Measurements from ENCODE around the gene TMEM192. TPM values are rescaled to one million over a fixed set of nuclear protein-coding genes. Genes with fewer than 3 reads are reported as not detected.

The TMEM192 gene
- total RNA-seq, 1 experiment from 2014 or later: 19.4 TPM

GRCh38 chr4:165118256-165118909, 5.7 kb upstream of the TMEM192 start:
- no peaks in the 10 kb centered on the region for H3K27me3 Mint-ChIP-seq (ENCODE audit: insufficient read depth, unreplicated experiment)
- no peak for TF ChIP-seq CTCF (IDR thresholded peaks at IDR 0.05; ENCODE audit: insufficient read depth in 1 of 2, low read depth in 1 of 2, low read length in 1 of 2, severe bottlenecking in 1 of 2, unreplicated experiment in 1 of 2)
- H3K36me3 Mint-ChIP-seq (ENCODE audit: insufficient read depth, unreplicated experiment): no peaks in the 10 kb centered on the region
- H3K27ac Mint-ChIP-seq (ENCODE audit: unreplicated experiment): no peak overlapping the region
- Histone ChIP-seq H3K36me3 (ENCODE audit: control insufficient read depth, insufficient read depth, low read length) (no peaks in the 10 kb centered on the region), H3K9me3 (no peaks in the 10 kb centered on the region), H3K4me3 (ENCODE audit: low read depth, low read length) (no peak overlapping the region), H3K27me3 (replicated peaks; ENCODE audit: control insufficient read depth, insufficient read depth, low read length) (no peaks in the 10 kb centered on the region), H3K4me1 (0 out of 2 replicates have a peak, but pooled peaks cover 4% of the 10 kb centered on the region)
- no peak for DNase-seq
- CTCF ChIA-PET: no interaction called here
- intact Hi-C loops (cut with micrococcal nuclease; ENCODE audit: unreplicated experiment): no loop called here
- BruUV-seq (replicated peaks): no TSS peak
- H3K4me3 Mint-ChIP-seq (ENCODE audit: unreplicated experiment): no peak overlapping the region
- POLR2A ChIA-PET: no interaction called here
- no peaks in the 10 kb centered on the region for H3K4me1 Mint-ChIP-seq (ENCODE audit: low read depth, unreplicated experiment)
- H3K9me3 Mint-ChIP-seq (ENCODE audit: unreplicated experiment): peaks cover 9% of the 10 kb centered on the region

GRCh38 chr4:165115301-165115700, 2.6 kb upstream of the TMEM192 start:
- Histone ChIP-seq H3K36me3 (ENCODE audit: control insufficient read depth, insufficient read depth, low read length) (no peaks in the 10 kb centered on the region), H3K27me3 (replicated peaks; ENCODE audit: control insufficient read depth, insufficient read depth, low read length) (no peaks in the 10 kb centered on the region), H3K4me1 (peaks cover 4% of the 10 kb centered on the region; the same call in 1 of the 2 replicates), H3K4me3 (ENCODE audit: low read depth, low read length) (no peak overlapping the region), H3K9me3 (no peaks in the 10 kb centered on the region)
- Mint-ChIP-seq H3K27me3 (ENCODE audit: insufficient read depth, unreplicated experiment) (no peaks in the 10 kb centered on the region), H3K9me3 (ENCODE audit: unreplicated experiment) (no peaks in the 10 kb centered on the region), H3K4me3 (ENCODE audit: unreplicated experiment) (no peak overlapping the region), H3K27ac (ENCODE audit: unreplicated experiment) (no peak overlapping the region), H3K4me1 (ENCODE audit: low read depth, unreplicated experiment) (no peaks in the 10 kb centered on the region), H3K36me3 (ENCODE audit: insufficient read depth, unreplicated experiment) (peaks cover 16% of the 10 kb centered on the region)
- no peak for TF ChIP-seq CTCF (IDR thresholded peaks at IDR 0.05; ENCODE audit: insufficient read depth in 1 of 2, low read depth in 1 of 2, low read length in 1 of 2, severe bottlenecking in 1 of 2, unreplicated experiment in 1 of 2)
- ChIA-PET POLR2A (no interaction called here), CTCF (no interaction called here)
- intact Hi-C loops (cut with micrococcal nuclease; ENCODE audit: unreplicated experiment): no loop called here
- no peak for DNase-seq
- BruUV-seq (replicated peaks): no TSS peak

- Histone ChIP-seq H3K36me3 (ENCODE audit: control insufficient read depth, insufficient read depth, low read length) (no peaks in the 10 kb centered on the region), H3K27me3 (replicated peaks; ENCODE audit: control insufficient read depth, insufficient read depth, low read length) (no peaks in the 10 kb centered on the region), H3K4me3 (ENCODE audit: low read depth, low read length) (peak overlapping the region; percentile 89), H3K9me3 (no peaks in the 10 kb centered on the region), H3K4me1 (peaks cover 11% of the 10 kb centered on the region)
- DNase-seq: no peak
- ChIA-PET CTCF (no interaction called here), POLR2A (no interaction called here)
- intact Hi-C loops (cut with micrococcal nuclease; ENCODE audit: unreplicated experiment): loop anchor here (1.0 to 5.0 kb wide), 4 partner anchors 95 to 350 kb away; partner anchors contain the start of genes APELA, KLHL2 and MSMO1
- H3K27ac Mint-ChIP-seq (ENCODE audit: unreplicated experiment): peak overlapping the region; percentile 90
- no peak for TF ChIP-seq CTCF (IDR thresholded peaks at IDR 0.05; ENCODE audit: insufficient read depth in 1 of 2, low read depth in 1 of 2, low read length in 1 of 2, severe bottlenecking in 1 of 2, unreplicated experiment in 1 of 2)
- H3K9me3 Mint-ChIP-seq (ENCODE audit: unreplicated experiment): no peaks in the 10 kb centered on the region
- H3K4me1 Mint-ChIP-seq (ENCODE audit: low read depth, unreplicated experiment): peaks cover 14% of the 10 kb centered on the region
- H3K4me3 Mint-ChIP-seq (ENCODE audit: unreplicated experiment): peak overlapping the region; percentile 96
- no TSS peak for BruUV-seq (replicated peaks)
- peaks cover 23% of the 10 kb centered on the region for H3K36me3 Mint-ChIP-seq (ENCODE audit: insufficient read depth, unreplicated experiment)
- H3K27me3 Mint-ChIP-seq (ENCODE audit: insufficient read depth, unreplicated experiment): no peaks in the 10 kb centered on the region
Measured at GRCh38 chr4:165111906-165112367, 723 bp downstream of the TMEM192 start.
